ENCODE results near the gene PRSS22. TPM values are rescaled to one million over a fixed set of nuclear protein-coding genes. Genes with fewer than 3 reads are reported as not detected.

PRSS22 gene
- total and polyA plus RNA-seq, 4 experiments from 2014 or later, result 0.39 to 0.42 TPM; not detected in 2

GRCh38 chr16:2811703-2812471, 46.1 kb downstream of the PRSS22 start:
- Histone ChIP-seq H3K4me3 (ENCODE audit: low read length in 2 of 2) (no peak overlapping the region), H3K9me3 (ENCODE audit: control insufficient read depth in 1 of 2, low read length in 2 of 2) (no peaks in the 10 kb centered on the region), H3K27me3 (ENCODE audit: insufficient read depth, low read length) (no peaks in the 10 kb centered on the region), H3K27ac (ENCODE audit: low read depth, low read length) (no peak overlapping the region), H3K36me3 (ENCODE audit: insufficient read depth, low read length) (no peaks in the 10 kb centered on the region), H3K4me1 (ENCODE audit: insufficient read depth, low read length) (no peaks in the 10 kb centered on the region)
- peaks cover 0 to 10% (median 0%) of the 10 kb centered on the region in 8 donors for H3K9me3 Mint-ChIP-seq
- no peak overlapping the region for H3K27ac Mint-ChIP-seq
- no peaks in the 10 kb centered on the region for H3K36me3 Mint-ChIP-seq
- no peak for DNase-seq
- ChIA-PET POLR2A (ENCODE audit: partially characterized antibody) (no interaction called here), CTCF (ENCODE audit: partially characterized antibody) (no interaction called here)
- H3K4me3 Mint-ChIP-seq, result no peak overlapping the region
- H3K4me1 Mint-ChIP-seq, result no peaks in the 10 kb centered on the region
- intact Hi-C loops (cut with micrococcal nuclease), result no loop called here
- peaks cover 8 to 16% of the 10 kb centered on the region in 2 donors for H3K27me3 Mint-ChIP-seq

DNA sequence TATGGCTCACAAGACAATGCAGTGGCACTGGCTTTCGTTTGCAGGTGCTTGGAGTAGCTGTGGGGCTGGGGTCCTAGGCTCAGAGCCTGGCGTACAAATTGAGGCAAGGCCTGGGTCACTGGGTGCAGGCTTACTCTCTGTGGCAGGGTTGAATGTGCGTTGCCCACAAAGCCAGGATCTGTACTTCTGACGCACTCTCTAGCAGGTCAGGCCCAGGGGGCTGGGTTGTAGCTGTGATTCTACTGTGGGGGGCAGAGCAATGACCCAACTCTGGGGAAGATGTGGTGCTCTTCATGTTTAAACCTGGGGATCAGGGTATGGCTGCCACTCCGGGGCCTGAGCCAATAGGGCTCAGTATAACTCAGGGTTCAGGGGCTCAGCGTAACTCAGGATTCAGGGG, 47.3 kb downstream of the PRSS22 start:
- Mint-ChIP-seq H3K9me3 (peaks cover 0 to 10% (median 0%) of the 10 kb centered on the region in 8 donors), H3K27me3 (peaks cover 10 to 16% of the 10 kb centered on the region in 2 donors), H3K4me1 (no peaks in the 10 kb centered on the region), H3K4me3 (no peak overlapping the region), H3K36me3 (no peaks in the 10 kb centered on the region), H3K27ac (no peak overlapping the region)
- Histone ChIP-seq H3K27me3 (ENCODE audit: insufficient read depth, low read length) (no peaks in the 10 kb centered on the region), H3K4me3 (ENCODE audit: low read length in 2 of 2) (no peak overlapping the region), H3K9me3 (ENCODE audit: control insufficient read depth in 1 of 2, low read length in 2 of 2) (no peaks in the 10 kb centered on the region), H3K36me3 (ENCODE audit: insufficient read depth, low read length) (no peaks in the 10 kb centered on the region), H3K4me1 (ENCODE audit: insufficient read depth, low read length) (no peaks in the 10 kb centered on the region), H3K27ac (ENCODE audit: low read depth, low read length) (no peak overlapping the region)
- intact Hi-C loops (cut with micrococcal nuclease), result no loop called here
- DNase-seq, result no peak
- ChIA-PET POLR2A (ENCODE audit: partially characterized antibody) (no interaction called here), CTCF (ENCODE audit: partially characterized antibody) (no interaction called here)

GRCh38 chr16:2809149-2809760, 48.7 kb downstream of the PRSS22 start:
- Histone ChIP-seq H3K4me1 (ENCODE audit: insufficient read depth, low read length) (no peaks in the 10 kb centered on the region), H3K36me3 (ENCODE audit: insufficient read depth, low read length) (no peaks in the 10 kb centered on the region), H3K27ac (ENCODE audit: low read depth, low read length) (no peak overlapping the region), H3K27me3 (ENCODE audit: insufficient read depth, low read length) (no peaks in the 10 kb centered on the region), H3K4me3 (ENCODE audit: low read length in 2 of 2) (no peak overlapping the region), H3K9me3 (ENCODE audit: control insufficient read depth in 1 of 2, low read length in 2 of 2) (peaks cover 0 to 3% of the 10 kb centered on the region in 2 donors)
- Mint-ChIP-seq H3K36me3 (no peaks in the 10 kb centered on the region), H3K27ac (no peak overlapping the region), H3K4me1 (no peaks in the 10 kb centered on the region), H3K9me3 (peaks cover 0 to 12% (median 4%) of the 10 kb centered on the region in 8 donors), H3K27me3 (peaks cover 12 to 15% of the 10 kb centered on the region in 2 donors), H3K4me3 (no peak overlapping the region)
- no peak for DNase-seq
- CTCF ChIA-PET (ENCODE audit: partially characterized antibody), result no interaction called here
- POLR2A ChIA-PET (ENCODE audit: partially characterized antibody), result no interaction called here
- intact Hi-C loops (cut with micrococcal nuclease), result no loop called here

DNA sequence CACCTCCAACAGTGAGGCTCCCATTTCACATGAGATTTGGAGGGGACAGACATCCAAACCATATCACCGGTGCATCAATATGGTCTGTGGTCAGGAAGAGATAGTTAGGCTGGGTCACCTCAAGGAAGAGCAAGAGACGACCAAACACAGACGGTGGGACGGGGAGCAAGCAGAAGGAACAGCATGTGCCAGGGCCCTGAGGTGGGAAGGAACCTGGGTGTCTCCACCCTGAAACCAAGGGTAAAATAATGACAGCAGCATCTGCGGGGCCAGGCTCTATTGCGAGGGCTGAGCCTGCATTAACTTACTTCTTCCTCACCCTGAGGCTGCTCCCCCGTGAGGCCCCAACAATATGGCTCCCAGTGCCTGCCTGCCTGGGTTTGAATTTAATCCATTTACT, 49.8 kb downstream of the PRSS22 start:
- no peak for DNase-seq
- H3K4me1 Mint-ChIP-seq, result no peaks in the 10 kb centered on the region
- peaks cover 0 to 18% (median 13%) of the 10 kb centered on the region in 8 donors for H3K9me3 Mint-ChIP-seq
- H3K27me3 Mint-ChIP-seq, result peaks cover 12 to 17% of the 10 kb centered on the region in 2 donors
- CTCF ChIA-PET (ENCODE audit: partially characterized antibody), result no interaction called here
- Histone ChIP-seq H3K4me3 (ENCODE audit: low read length in 2 of 2) (no peak overlapping the region), H3K4me1 (ENCODE audit: insufficient read depth, low read length) (no peaks in the 10 kb centered on the region), H3K36me3 (ENCODE audit: insufficient read depth, low read length) (no peaks in the 10 kb centered on the region), H3K27me3 (ENCODE audit: insufficient read depth, low read length) (no peaks in the 10 kb centered on the region), H3K27ac (ENCODE audit: low read depth, low read length) (no peak overlapping the region), H3K9me3 (ENCODE audit: control insufficient read depth in 1 of 2, low read length in 2 of 2) (peaks cover 0 to 9% of the 10 kb centered on the region in 2 donors)
- POLR2A ChIA-PET (ENCODE audit: partially characterized antibody), result no interaction called here
- H3K36me3 Mint-ChIP-seq, result no peaks in the 10 kb centered on the region
- no peak overlapping the region for H3K4me3 Mint-ChIP-seq
- no peak overlapping the region for H3K27ac Mint-ChIP-seq
- intact Hi-C loops (cut with micrococcal nuclease), result no loop called here

DNA sequence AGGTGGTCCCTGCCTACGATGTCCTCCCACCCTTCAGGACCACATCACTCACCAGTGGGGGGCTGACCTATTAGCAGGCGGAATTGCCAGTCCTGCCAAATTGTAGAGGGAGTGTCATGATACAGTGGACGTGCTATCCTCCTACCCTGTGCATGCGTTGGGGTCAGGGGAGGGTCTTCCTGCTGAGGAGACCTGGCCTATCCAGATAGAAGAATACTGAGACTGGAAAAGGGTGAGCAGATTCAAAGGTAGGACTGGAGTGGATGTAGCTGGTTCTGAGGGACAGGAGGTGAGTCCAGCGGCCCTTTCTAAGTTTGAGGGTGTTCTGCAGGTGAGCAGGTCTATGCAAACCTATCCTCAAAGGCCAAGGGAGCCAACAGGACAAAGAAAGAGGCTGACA, 51.7 kb downstream of the PRSS22 start:
- intact Hi-C loops (cut with micrococcal nuclease), result no loop called here
- Histone ChIP-seq H3K27ac (ENCODE audit: low read depth, low read length) (no peak overlapping the region), H3K4me1 (ENCODE audit: insufficient read depth, low read length) (no peaks in the 10 kb centered on the region), H3K36me3 (ENCODE audit: insufficient read depth, low read length) (no peaks in the 10 kb centered on the region), H3K9me3 (ENCODE audit: control insufficient read depth in 1 of 2, low read length in 2 of 2) (peaks cover 0 to 12% of the 10 kb centered on the region in 2 donors), H3K4me3 (ENCODE audit: low read length in 2 of 2) (no peak overlapping the region), H3K27me3 (ENCODE audit: insufficient read depth, low read length) (no peaks in the 10 kb centered on the region)
- DNase-seq, result no peak
- Mint-ChIP-seq H3K4me3 (no peak overlapping the region), H3K27ac (no peak overlapping the region), H3K9me3 (peaks cover 0 to 22% (median 13%) of the 10 kb centered on the region in 8 donors), H3K27me3 (peaks cover 12 to 15% of the 10 kb centered on the region in 2 donors), H3K4me1 (no peaks in the 10 kb centered on the region), H3K36me3 (no peaks in the 10 kb centered on the region)
- ChIA-PET POLR2A (ENCODE audit: partially characterized antibody) (no interaction called here), CTCF (ENCODE audit: partially characterized antibody) (no interaction called here)

GRCh38 chr16:2804728-2805127, 53.2 kb downstream of the PRSS22 start:
- intact Hi-C loops (cut with micrococcal nuclease), result no loop called here
- DNase-seq, result no peak
- peaks cover 0 to 12% of the 10 kb centered on the region in 2 donors for H3K9me3 ChIP-seq (ENCODE audit: control insufficient read depth in 1 of 2, low read length in 2 of 2)
- Mint-ChIP-seq H3K27ac (peak overlapping the region in 1 of 7 donors; percentile 53), H3K27me3 (peaks cover 12 to 15% of the 10 kb centered on the region in 2 donors), H3K4me1 (no peaks in the 10 kb centered on the region), H3K9me3 (peaks cover 0 to 22% (median 13%) of the 10 kb centered on the region in 8 donors), H3K36me3 (no peaks in the 10 kb centered on the region), H3K4me3 (no peak overlapping the region)
- H3K4me1 ChIP-seq (ENCODE audit: insufficient read depth, low read length), result no peaks in the 10 kb centered on the region
- H3K4me3 ChIP-seq (ENCODE audit: low read length in 2 of 2), result no peak overlapping the region
- H3K27ac ChIP-seq (ENCODE audit: low read depth, low read length), result no peak overlapping the region
- H3K36me3 ChIP-seq (ENCODE audit: insufficient read depth, low read length), result no peaks in the 10 kb centered on the region
- CTCF ChIA-PET (ENCODE audit: partially characterized antibody), result no interaction called here
- H3K27me3 ChIP-seq (ENCODE audit: insufficient read depth, low read length), result no peaks in the 10 kb centered on the region
- POLR2A ChIA-PET (ENCODE audit: partially characterized antibody), result no interaction called here

GRCh38 chr16:2803545-2804195, 54.3 kb downstream of the PRSS22 start:
- no peak overlapping the region for H3K4me3 Mint-ChIP-seq
- CTCF ChIA-PET (ENCODE audit: partially characterized antibody), result no interaction called here

More at GRCh38 chr16:2803545-2804195, 54.3 kb downstream of the PRSS22 start:
- Histone ChIP-seq H3K9me3 (ENCODE audit: control insufficient read depth in 1 of 2, low read length in 2 of 2) (peaks cover 0 to 12% of the 10 kb centered on the region in 2 donors), H3K36me3 (ENCODE audit: insufficient read depth, low read length) (no peaks in the 10 kb centered on the region), H3K4me3 (ENCODE audit: low read length in 2 of 2) (no peak overlapping the region), H3K4me1 (ENCODE audit: insufficient read depth, low read length) (no peaks in the 10 kb centered on the region), H3K27ac (ENCODE audit: low read depth, low read length) (no peak overlapping the region), H3K27me3 (ENCODE audit: insufficient read depth, low read length) (no peaks in the 10 kb centered on the region)
- Mint-ChIP-seq H3K9me3 (peaks cover 0 to 18% (median 10%) of the 10 kb centered on the region in 8 donors), H3K27ac (no peak overlapping the region), H3K27me3 (peaks cover 9 to 12% of the 10 kb centered on the region in 2 donors), H3K4me1 (no peaks in the 10 kb centered on the region), H3K36me3 (no peaks in the 10 kb centered on the region)
- intact Hi-C loops (cut with micrococcal nuclease), result no loop called here
- no peak for DNase-seq
- POLR2A ChIA-PET (ENCODE audit: partially characterized antibody), result no interaction called here

Data from CD4-positive, alpha-beta memory T cell (primary cell).